Dermis microvascular lymphatic vessel endothelial cell (primary cell): Measurements from ENCODE around the gene SCFD2. TPM values are rescaled to one million over a fixed set of nuclear protein-coding genes. Genes with fewer than 3 reads are reported as not detected.

Source experiments
- DNase-seq, 2 donors: peaks; one replicate each; pipeline versions ENCODE4 v3.0.0 to v3.0.0-alpha.2; 2010; ENCODE audit warnings: low read depth in 2 of 2
- total RNA-seq: library from RNA; depleted of rRNA; stranded (reverse); fragments of >200 nt; gene quantifications from 2 replicates; pipeline ENCODE4 v1.2.1, GENCODE V29; 2014

The SCFD2 gene
- total RNA-seq, 1 donor from 2014 or later = 11.3 TPM

GRCh38 chr4:52862639-52863161 is 503.2 kb downstream of the SCFD2 start:
- DNase-seq = no peak

GRCh38 chr4:52861879-52862616 is 503.8 kb downstream of the SCFD2 start, which contains the start of gene RASL11B:
RASL11B (plus strand) TSS chr4:52862317; CDS start chr4:52862508, 191 bp downstream.
- peak; percentile 11 to 81 for DNase-seq

GRCh38 chr4:52861171-52861823 is 504.6 kb downstream of the SCFD2 start:
- peak in 1 of 2 donors; percentile 9 for DNase-seq

GRCh38 chr4:52860361-52860760 is 505.5 kb downstream of the SCFD2 start:
- DNase-seq = no peak

- DNase-seq = no peak
Measured at GRCh38 chr4:52856801-52857200, 509.1 kb downstream of the SCFD2 start.

- no peak for DNase-seq
Measured at GRCh38 chr4:52853351-52853750, 512.5 kb downstream of the SCFD2 start.

DNA sequence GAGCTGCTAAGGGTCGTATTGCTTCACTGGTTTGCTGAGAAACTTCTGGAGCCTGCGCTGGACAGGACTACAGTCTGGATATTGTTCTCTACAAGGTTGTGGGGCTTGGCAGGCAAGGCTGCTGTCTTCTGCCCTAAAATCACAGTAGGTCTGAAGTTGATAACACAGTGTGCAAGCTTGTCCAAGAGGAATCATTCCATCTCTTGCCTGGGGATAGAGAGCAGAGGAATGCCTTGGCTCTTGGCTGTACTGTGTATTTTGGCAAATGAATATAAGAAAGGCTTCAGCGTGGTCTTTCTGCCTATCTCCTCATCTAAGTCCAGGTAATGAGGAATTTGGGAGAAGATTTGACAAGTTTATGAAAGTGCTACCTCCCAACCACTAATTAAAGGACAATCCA is 513.1 kb downstream of the SCFD2 start:
- DNase-seq = no peak

DNA sequence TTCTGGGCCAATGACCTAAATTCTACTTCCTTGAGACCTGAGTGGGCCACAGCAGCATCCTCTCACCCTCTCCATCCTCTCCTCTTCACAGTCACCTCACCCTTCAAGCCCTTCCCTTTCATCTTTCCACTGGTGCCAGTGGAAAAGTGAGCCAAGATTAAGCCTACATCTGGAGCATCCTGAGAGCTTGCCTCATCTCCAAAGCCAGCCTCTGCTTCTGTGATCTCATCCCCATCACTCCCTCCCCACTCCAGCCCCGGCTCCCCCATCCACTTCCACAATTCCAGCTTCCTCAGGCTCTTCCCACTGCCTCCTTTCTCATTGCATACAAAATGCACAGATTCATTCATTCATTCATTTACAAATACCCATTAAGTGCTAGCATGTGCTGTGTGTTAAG is 513.8 kb downstream of the SCFD2 start:
- no peak for DNase-seq

GRCh38 chr4:52850406-52851124 is 515.3 kb downstream of the SCFD2 start:
- DNase-seq = no peak

- no peak for DNase-seq
Measured at GRCh38 chr4:52848254-52848653, 517.6 kb downstream of the SCFD2 start.

GRCh38 chr4:52846502-52846901 is 519.4 kb downstream of the SCFD2 start:
- DNase-seq = no peak

GRCh38 chr4:52844596-52844995 is 521.3 kb downstream of the SCFD2 start:
- no peak for DNase-seq

DNA sequence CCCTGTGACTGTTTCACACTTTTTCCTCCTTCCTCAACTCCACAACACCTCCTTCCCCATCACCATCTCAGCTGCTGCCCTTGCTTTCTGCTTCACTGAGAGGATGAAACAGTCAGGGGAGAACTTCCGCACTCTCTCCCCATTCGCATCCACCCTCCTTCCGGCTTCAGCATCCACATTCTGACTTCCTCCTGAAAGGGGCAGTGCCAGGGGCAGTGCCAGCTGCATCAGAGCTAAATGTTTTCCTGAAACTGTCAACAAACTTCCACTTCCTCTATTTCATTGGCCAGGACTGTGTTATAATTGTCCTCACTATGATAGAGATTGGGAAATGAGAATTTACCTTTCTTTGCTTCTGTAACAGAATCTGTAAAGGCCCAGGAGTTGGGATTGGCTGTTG is 521.9 kb downstream of the SCFD2 start:
- DNase-seq = no peak

DNA sequence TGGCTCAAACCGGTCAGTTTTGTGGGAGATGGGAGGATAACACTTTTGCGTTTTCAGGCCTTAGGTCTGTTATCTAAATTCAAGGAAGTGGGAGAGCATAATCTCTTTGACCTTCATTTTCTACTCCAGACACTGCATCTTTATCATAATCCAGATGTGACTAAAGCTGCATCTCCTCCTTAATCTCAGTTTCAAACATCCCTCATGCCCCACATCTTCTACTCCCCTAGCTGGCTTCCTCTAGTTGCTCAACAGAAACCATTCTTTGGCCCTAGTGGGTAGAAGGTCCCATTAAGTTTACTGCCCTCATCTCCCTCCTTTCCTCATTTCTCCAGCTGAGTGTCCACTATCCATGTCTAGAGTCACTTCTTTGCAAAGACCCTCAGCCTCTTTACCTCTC is 522.5 kb downstream of the SCFD2 start:
- DNase-seq = no peak

DNA sequence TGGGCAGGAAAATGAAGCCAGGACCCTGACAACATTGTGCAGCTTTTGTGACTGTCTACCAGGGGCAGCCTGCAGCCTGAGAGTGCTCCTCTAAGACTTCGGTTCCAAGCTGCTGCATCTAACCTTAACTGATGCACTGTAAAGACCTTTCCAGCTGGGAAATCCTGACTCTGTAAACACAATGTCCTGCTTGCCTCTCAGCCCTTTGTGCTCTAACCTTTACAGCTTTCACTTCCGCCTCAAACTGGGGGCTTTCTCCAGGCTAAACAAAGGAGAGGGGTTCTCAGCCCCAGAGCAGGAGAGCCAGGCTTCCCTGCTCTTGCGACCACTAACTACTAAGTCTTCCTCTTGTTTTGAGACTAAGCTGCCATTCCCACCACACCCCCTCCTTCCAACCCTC is 523.1 kb downstream of the SCFD2 start:
- no peak for DNase-seq

DNA sequence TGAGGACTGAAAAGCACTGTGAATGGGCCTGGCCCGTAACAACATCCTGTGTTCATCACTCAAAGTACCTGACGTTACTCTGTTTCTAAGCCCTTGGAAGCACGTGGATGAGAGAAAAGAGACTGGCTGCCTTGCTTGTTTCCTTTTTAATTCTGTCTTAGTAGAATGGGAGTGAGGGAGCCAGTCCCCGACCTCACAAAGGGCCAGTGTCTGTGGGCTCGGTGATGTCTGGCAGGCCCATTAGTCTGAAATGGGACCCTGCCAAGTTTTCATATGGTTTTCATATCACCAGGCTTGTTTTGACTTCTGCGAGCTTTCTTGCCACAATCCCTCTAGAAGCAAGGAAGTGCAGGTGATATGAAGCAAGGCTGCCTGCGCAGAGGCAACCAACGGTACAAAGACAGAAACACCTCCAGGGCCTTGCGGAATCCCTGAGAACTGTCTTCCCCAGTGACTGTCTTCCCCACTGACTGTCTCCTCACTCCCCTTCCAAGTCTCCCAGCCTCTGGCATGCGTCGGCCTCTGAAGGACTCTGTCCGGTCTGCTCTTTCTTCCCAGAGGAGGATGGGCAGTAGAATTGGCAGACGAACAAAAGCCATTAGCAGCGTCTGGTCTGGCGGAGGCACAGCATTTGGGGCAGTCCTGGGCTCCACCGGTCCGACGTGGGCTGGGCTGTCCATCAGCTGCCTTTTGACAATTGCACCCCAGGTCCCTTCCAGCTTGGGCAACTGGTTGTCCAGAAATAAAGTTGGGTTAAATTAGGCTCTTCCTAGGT is 524.0 kb downstream of the SCFD2 start:
- DNase-seq = no peak

GRCh38 chr4:52840531-52841370 is 525.1 kb downstream of the SCFD2 start:
- no peak for DNase-seq

- DNase-seq = no peak
Measured at GRCh38 chr4:52838729-52839586, 526.9 kb downstream of the SCFD2 start.

GRCh38 chr4:52837716-52838558 is 527.9 kb downstream of the SCFD2 start:
- DNase-seq = no peak
